Retinal pigment epithelial cell (primary cell): ENCODE measurements around the gene KIAA1958.

ENCODE experiments used
- DNase-seq: peaks from one replicate; pipeline ENCODE4 v3.0.0-alpha.2; 2010; ENCODE audit warnings: low read depth
- H3K4me3 ChIP-seq: 2 replicates; pipeline ENCODE4 v1.5.1; 2011; ENCODE audit warnings: mild to moderate bottlenecking, low read length, control low read depth, moderate library complexity
- CTCF ChIP-seq: conservative IDR thresholded peaks from 2 replicates; pipeline ENCODE4 v1.5.1; 2011; ENCODE audit warnings: low read depth, low read length, control low read depth, inconsistent platforms

The KIAA1958 gene

DNA sequence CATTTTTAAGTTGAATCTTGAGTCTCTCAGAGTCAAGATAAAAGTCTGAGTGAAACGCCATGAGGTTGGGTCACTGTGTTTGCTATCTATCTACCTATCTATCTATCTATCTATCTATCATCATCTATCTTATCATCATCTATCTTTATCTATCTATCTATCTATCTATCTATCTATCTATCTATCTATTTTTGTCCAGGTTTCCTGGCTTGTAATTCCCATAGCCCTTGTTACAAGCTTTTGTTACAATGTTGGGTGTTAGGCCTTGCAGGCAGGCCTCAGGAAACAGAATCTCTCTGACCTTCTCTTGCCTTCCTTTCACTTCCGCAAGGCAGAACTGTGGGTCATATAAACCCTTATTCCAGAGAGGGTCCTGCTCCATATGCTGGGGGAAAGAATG lies 12.6 kb upstream of the KIAA1958 start:
- no peak for DNase-seq
- TF ChIP-seq CTCF = no peak
- H3K4me3 ChIP-seq = no peak overlapping the region

DNA sequence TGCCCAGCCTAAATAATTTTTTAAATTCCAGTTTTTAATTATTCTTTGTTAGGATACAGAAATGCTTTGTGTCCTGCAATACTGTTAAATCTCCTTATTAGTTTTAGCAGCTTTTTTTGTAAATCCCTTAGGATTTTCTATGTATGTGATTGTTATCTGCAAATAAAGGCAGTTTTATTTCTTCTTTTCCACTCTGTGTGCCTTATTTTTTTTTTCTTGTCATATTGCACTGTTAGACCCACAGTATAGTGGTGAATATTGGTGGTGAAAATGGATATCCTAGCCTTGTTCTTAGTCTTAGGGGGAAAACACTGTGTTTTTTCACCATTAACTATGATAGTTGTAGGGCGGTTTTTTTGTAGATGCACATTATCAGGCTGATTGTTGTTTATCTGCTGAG lies 11.3 kb upstream of the KIAA1958 start:
- H3K4me3 ChIP-seq = no peak overlapping the region
- DNase-seq = no peak
- no peak for TF ChIP-seq CTCF

DNA sequence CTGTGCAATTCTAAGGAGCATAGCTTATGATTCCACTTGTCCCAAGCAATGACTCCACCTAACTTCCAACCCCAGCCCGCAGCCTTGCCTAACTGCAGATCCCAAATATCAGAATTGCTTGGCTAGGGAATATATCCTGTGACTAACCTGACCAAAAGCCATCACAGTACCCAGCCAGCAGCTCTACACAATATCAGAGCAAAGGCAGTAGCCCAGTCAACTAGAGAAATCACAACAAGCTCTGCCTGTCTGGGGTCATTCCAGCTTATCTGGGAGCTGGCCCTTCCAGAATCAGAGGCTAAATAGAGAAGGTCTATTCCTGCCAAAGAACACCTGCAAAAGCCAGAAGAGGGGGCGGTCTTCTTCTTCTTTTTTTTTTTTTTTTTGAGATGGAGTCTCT lies 9.3 kb upstream of the KIAA1958 start:
- H3K4me3 ChIP-seq = no peak overlapping the region
- TF ChIP-seq CTCF = no peak
- DNase-seq = no peak

DNA sequence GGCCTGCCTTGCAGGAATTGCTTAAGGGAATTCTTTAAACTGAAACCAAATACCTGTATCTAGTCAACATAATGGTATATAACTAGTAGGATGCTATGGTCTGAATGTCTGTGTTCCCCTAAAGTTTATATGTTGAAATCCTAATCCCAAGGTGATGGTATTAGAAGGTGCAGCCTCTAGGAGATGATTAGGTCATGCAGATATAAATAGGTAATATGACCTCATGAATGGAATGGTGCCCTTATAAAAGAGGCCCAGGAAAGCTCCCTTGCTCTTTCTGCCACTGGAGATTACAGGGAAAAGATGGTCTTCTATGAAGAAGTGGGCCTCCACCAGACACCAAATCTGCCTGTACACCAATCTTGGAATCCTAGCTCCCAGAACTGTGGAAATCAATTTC lies 7.4 kb upstream of the KIAA1958 start:
- no peak for TF ChIP-seq CTCF
- no peak overlapping the region for H3K4me3 ChIP-seq
- no peak for DNase-seq

GRCh38 chr9:112484607-112485006 lies 2.0 kb upstream of the KIAA1958 start:
- H3K4me3 ChIP-seq = no peak overlapping the region
- TF ChIP-seq CTCF = no peak

GRCh38 chr9:112485574-112485973 lies 1.1 kb upstream of the KIAA1958 start:
- H3K4me3 ChIP-seq = peak overlapping the region; percentile 82
- TF ChIP-seq CTCF = no peak
- no peak for DNase-seq

More at GRCh38 chr9:112484607-112485006, 2.0 kb upstream of the KIAA1958 start:
- no peak for DNase-seq

- no peak for TF ChIP-seq CTCF
- H3K4me3 ChIP-seq = peak overlapping the region; percentile 82
- no peak for DNase-seq
Measured at GRCh38 chr9:112487008-112487798, 576 bp downstream of the KIAA1958 start.
